Right kidney (tissue), 9 donors: Measurements from ENCODE around the gene DKK2.

Source experiments
- DNase-seq: peaks from one replicate; pipeline ENCODE4 v3.0.0-alpha.2; 2016
- long read RNA-seq, 8 donors: transcript quantifications; one replicate each; lab custom pipeline, GENCODE V29; 2026

Gene DKK2, protein sequence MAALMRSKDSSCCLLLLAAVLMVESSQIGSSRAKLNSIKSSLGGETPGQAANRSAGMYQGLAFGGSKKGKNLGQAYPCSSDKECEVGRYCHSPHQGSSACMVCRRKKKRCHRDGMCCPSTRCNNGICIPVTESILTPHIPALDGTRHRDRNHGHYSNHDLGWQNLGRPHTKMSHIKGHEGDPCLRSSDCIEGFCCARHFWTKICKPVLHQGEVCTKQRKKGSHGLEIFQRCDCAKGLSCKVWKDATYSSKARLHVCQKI
- long read RNA-seq, donor 1 = 0 reads
- long read RNA-seq, donor 2, partial matches to known transcripts = 0 of 1 reads
- long read RNA-seq, donor 2, other reads (novel, unspliced or antisense) = 0 of 1 reads
- long read RNA-seq, donor 3 = 0 reads
- long read RNA-seq, donor 4, partial matches to known transcripts = 0 of 1 reads
- long read RNA-seq, donor 4, other reads (novel, unspliced or antisense) = 0 of 1 reads
- long read RNA-seq, donor 5 = 0 reads
- long read RNA-seq, donor 6 = 0 reads
- long read RNA-seq, donor 7, partial matches to known transcripts = 0 of 1 reads
- long read RNA-seq, donor 7, other reads (novel, unspliced or antisense) = 0 of 1 reads
- long read RNA-seq, donor 8, partial matches to known transcripts = 0 of 3 reads
- long read RNA-seq, donor 8, other reads (novel, unspliced or antisense) = 0 of 3 reads

DNA sequence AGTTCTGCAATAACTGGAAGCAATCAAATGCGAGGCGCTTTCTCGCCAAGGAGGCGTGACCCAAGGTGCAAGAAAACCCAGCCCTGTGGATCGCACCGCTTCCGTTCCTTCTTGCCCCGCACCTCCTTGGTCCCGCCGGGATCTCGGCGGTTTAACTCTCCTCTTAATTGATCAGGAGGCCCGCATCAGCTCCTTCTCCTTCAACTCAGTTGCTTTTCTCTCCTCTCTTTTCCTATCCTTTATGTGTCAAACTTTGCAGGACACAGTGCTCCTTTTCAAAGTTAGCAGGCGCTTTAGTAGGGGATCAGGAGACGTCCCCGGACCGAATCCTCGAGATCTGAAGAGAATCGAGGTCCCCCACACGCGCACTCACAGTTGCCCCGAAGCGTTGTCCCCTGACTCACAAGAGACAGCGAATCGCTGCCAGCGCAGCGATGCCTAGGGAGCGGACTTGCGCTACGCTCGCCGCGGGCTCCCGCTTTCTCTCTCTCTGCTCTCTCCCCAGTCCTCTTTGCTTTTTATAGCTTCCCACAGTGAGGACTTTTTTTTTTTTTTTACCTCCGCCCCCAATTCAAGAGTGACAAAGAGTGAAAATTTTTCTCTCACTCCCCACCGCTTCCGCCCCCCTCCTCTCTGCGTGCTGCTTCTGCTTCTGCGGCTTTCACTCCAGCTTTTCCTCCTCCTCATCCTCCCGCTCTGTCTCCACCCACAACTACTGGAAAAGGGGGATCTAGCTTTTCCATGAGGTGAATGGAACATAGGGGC, at the start of gene DKK2:
DKK2 (minus strand) TSS at position 495 of the 765 bp plus-strand sequence. CDS start 722 bp downstream, outside the sequence.
- DNase-seq = peak; percentile 62

DNA sequence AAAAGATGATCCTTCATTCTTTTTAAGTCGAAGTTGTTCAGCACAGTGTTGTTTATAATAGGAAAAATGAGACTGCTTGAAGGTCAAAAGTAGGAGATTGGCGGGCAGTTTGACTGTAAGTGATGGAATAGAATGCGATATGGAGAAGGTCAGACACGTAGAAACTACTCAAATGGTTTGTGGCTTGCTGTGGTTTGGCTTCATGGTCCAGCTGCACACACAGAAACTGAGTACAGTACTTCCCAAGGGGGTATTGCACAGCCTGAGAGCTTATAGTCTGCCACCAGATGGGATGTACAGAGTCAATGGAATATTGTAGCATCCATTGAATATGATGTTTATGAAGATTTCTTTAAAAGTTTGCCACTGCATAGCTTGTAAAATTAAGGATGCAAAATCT, 41.1 kb upstream of the DKK2 start:
- DNase-seq = no peak

DNA sequence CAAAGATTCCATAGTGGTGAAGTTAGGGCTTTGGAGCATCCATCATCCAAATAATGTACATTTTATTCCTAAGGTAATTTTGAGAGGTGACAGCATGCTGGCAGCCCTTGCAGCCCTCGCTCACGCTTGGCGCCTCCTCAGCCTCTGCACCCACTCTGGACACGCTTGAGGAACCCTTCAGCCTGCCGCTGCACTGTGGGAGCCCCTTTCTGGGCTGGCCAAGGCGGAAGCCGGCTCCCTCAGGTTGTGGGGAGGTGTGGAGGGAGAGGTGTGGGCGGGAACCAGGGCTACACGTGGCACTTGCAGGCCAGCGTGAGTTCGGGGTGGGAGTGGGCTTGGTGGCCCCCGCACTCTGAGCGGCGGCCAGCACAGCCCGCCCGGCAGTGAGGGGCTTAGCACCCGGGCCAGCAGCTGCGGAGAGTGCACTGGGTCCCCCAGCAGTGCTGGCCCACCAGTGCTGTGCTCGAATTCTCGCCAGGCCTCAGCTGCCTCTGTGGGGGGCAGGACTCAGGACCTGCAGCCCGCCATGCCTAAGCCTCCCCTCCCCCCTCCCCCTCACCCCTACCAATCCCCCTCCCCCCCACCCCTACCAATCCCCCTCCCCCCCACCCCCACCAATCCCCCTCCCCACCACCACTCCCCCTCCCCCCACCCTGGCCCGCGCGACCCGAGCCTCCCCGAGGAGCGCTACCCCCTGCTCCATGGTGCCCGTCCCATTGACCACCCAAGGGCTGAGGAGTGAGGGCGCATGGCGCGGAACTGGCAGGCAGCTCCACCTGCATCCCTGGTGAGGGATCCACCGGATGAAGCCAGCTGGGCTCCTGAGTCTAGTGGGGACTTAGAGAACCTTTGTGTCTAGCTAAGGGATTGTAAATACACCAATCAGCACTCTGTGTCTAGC, 37.0 kb upstream of the DKK2 start:
- no peak for DNase-seq

DNA sequence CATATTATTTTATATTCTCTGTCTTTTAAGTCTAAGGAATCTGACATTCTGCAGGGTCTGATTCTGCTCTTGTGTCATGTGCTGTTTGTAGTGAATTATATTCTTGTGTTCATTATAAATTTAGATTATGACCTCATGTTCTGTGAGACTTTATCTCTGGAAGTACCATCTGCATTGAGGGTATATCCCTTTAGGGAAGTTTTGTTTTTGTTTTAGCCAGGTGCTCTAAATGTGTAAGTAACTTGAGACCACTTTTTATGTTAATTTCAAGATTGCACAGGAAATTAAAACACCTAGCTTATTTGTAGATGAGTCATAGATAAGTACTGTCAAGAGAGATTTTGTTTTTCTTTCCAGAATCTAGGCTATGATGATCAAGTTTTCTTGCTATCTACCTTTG, 35.0 kb upstream of the DKK2 start:
- no peak for DNase-seq

DNA sequence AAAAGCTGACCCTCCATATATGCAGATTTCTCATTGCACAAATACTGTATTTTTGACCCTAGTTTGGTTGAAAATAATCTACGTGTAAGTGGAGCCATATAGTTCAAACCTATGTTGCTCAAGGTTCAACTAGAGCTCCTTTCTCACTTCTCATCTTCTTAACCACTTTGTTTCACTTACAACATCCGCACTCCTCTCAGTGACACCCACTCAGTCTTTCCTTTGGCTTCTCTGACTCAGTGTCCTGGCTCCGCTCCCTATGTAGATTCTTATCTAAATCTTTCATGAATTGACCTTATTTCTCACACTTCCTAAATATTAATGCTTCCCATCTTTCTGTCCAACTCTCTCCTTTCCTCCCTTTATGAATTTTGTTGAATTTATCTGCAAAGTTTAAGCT, 32.9 kb upstream of the DKK2 start:
- DNase-seq = no peak

DNA sequence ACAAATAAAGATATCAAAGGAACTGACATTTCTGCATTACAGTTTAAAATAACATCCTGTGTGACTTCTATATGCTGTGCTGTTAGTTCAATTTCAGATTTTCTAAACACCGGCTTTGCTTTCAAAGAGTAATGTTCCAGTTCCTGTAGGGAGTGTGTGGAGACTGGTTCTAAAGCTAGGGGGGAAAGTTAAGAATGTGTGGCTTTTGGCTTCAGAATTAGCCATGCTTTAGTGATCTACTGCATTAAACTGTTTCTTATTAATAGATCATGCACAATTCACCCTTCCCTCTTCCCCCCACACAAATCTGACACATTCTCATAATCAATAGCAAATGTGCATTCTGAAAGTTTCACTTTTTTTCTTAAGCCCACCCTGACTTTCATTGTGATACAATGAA, 32.0 kb upstream of the DKK2 start:
- no peak for DNase-seq

DNA sequence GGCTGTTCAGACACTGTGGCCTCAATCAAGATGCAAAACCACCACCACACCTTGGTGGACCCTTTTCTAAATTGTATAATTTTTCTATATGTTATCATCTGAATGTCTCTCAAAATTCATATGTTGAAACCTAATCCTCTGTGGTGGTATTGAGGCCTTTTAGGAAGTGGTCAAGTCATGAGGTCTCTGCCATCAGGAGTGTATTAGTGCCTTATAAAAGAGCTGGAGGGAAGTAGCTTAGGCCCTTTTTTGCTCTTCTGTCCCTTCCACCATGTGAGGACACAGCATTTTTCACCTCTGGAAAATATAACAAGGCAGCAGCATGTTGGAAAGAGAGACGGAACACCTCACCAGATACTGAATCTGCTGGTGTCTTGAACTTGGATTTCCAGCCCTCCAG, 30.5 kb upstream of the DKK2 start:
- DNase-seq = no peak

DNA sequence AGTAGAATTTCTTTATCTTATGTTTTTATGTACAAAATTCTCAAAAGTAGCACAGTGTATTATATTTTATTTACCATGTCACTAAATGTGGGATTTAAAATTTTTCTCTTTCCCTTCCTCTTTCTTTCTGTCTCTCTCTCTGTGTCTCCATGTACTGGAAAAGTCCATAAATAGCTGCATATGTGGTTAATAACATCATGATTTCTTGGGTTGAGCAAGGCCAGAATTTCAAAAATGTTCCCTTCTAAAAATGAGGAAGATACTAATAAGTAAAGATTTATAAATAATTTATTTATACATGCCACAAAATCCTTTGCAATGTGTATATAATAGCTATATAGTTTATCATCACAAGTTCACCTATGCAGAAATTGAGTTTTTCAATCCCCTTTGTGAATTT, 29.1 kb upstream of the DKK2 start:
- DNase-seq = no peak

DNA sequence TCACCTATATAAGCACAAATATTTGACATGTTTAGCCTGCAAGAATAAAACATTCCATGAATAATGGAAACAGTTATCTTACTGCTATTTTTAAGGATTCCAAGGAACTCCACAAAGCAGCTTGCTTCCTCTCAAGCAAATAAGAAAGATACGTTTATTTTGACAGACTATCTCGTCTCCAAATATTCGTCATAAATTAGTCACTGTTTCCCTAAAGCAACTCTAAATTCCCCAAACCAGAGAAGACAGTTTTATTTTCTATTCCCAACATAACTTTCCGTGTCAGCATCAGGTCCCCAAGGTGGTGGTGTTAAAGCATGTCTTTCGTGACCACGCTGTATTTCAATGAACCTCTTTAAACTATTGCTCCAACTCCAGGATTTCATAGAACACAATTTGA, 24.3 kb upstream of the DKK2 start:
- DNase-seq = no peak

DNA sequence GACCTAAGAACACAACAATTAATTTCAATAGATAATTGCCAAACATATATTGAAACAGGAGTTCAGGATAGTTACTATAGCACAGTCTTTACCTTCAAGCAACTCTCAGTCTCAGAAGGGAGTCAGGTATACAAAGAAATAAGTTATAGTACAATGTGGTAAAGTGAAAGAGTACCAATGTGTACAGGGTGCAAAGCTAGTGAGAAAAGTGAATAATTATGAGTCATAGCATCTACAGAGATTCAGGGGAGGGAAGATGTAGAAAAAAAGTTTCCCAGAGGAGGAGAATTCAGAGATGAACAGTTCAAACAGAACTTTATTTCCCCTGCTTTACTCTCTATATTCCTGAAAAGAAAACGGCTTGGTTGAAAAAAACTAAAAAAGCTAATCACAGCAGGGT, 22.7 kb upstream of the DKK2 start:
- no peak for DNase-seq

DNA sequence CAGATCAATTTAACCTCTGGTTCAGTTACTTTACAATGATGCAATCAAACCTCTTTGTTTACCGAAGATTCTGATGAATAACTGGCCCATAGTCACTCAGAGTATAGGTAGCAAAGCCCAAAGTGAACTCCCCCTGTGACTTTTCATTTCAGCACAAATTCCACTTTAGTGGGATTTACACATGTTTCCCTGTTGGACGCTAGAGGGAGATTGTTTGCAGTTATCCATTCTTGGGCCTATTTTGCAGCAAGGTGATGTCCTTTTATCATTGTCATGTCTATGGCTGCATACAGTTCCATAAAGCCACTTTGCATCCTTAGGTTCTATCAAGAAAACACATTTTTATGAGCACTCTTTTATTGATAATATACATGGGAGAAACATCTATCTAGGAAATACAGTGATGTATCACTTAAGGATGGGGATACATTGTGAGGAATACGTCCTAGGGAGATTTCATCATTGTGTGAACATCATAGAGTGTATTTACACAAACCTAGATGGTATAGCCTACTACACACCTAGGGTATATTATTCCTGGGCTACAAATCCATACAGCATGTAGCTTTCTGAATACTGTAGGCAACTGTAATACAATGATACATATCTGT, 14.5 kb upstream of the DKK2 start:
- no peak for DNase-seq

DNA sequence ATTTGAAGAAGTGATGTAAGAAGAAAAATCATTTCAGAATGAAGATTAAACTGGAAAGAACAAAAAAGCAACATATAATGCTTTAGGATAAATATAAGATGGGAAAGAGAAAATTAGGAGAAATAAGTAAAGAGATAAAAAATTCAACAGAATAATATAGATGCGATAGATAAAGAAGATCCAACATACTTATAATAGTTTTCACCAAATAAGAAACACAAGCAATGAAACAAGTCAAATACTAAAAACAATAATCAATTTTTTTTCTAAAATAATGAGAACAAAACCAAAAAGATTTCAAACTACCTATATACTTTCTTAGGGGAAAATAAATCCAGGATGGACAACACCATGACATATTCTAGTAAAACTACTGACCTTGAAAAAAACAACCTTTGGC, 10.1 kb upstream of the DKK2 start:
- no peak for DNase-seq

DNA sequence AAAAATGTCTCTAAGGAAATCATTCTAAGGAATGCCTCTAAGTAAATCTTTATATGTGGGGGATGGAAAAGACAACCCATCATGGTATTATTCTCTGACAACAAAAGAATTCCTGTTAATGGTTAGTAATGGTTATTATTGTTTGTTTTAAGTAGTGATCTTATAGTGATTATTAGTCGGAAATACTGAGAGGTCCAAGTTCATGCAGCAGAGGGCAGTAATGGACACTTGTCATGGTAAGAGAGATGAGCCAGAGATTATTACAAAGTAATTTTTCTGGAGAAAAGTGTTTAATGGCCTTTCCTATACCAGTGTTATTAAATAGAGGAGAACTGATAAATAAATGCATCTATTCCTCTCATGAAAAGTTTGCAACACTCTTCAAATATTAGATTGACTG, 8.1 kb upstream of the DKK2 start:
- DNase-seq = no peak

DNA sequence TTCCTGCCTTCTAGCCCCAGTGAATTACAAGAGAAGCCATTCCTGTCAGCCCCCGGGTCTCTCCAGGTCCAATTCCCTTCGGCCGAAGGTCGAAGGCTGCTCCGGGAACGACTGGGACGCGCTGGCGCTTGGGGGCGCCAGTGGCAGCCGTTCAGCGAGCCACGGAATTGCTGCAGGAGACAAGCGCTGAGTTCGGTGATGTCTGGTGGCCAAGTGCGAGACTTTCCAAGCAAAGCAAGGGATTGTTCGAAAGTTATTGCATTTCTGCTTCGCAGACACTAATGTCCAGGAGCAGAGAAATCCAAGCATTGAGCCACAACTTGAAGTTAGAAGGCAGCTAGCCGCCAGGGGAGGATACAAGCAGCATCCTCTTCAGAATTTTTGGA, 1.1 kb upstream of the DKK2 start:
- peak; percentile 58 for DNase-seq

DNA sequence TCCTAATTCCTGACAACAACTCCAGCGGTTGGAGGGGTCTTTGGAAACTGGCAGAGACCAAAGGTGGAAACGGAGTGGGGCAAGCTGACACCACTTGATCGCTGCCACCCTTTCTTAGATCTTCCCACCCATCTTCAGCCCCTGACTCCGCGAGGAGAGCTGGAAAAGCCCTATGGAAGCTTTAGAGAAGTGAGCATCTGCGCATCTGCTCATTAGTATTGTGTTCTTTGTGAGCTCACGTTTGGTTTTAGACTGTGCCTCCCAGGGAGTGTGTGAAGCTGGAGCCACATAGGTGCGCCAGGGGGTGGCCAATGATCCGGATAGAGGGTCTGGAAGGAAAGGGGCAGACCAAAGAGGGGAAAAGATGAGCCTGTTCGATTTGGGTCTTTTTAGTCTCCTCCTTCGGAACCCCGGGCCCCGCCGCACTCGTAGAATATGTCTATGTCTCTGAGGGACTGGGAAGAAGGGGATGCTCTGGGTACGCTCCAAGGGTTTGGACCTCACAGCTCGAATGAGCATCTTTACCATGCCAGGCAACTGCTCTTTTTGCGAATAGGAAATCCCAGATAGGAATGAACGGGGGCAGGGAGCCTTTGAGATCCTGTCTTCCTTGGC, 578 bp upstream of the DKK2 start:
- DNase-seq = no peak

DNA sequence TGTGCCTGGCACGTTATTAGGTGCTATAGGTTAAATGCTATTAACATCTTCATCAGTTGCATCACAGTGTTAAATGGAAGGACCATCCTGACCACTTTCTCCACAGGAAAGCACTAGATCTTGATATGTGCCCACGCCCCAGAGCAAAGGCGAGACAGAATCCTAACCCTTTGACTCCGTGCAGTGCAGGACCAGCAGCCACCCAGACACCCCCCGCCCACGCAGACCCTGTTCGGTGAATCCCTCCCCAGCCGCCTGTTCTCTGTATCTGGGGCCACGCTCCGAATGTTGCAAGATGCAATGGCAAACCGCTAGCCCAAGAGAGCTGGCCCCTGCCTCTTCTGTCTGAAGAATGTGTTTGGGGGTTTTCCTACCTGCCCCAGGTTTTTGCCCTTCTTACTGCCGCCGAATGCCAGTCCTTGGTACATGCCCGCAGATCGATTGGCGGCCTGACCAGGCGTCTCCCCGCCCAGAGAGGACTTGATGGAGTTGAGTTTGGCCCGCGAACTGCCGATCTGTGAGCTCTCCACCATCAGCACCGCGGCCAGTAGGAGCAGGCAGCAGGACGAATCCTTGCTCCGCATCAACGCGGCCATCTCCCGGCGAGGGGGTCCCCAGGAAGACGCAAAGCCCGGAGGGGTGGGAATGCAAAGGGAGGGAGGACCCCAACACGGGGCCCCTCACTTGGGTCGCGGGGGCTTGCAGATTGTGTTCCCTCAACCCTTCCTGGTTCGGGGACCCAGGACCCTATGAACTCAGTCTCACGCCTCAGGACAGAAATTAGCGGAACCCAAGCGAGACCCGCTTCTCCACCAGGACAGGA, 906 bp downstream of the DKK2 start:
- DNase-seq = peak; percentile 53

DNA sequence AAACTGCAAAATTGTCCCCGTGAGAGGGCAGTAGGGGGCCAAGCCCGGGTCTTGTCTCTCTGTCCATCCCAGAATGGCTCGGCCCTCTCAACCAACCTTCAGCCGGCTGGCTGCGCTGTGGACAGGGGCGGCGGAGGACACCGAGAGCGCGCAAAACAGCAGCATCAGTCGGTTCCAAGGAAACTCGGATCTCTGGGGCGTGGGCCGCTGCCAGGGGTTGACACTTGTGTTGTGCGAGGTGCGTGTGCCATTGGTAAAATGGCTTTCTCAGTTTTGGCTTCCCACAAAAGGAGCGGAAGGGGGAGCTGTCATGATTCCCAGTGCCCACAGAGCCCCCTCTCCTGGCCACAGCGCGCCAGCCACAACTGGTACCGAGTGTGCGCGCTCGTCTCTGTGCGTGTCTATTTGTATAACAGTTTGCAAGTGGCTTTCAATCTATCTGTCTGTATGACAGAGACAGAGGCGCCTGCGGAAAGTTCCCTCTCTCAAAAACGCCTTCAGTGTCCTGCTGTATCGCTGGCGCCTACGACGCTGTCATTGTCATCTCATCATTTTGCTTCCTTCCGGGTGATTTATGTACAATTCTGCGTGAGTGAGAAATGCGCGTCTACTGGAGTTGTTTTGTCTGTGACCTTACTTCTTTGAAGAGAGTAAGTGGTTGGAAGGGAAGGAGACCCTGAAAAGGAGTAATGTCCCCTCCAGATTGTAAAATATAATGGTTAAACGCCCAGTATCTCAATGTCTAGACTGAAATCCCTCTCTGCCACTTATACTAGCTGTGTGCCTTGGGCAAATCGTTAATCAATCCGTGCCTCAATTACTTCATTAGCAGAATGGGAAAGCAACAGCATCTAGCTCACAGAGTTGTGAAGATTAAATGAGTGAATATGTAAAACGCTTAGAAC, 1.8 kb downstream of the DKK2 start:
- peak; percentile 73 for DNase-seq

DNA sequence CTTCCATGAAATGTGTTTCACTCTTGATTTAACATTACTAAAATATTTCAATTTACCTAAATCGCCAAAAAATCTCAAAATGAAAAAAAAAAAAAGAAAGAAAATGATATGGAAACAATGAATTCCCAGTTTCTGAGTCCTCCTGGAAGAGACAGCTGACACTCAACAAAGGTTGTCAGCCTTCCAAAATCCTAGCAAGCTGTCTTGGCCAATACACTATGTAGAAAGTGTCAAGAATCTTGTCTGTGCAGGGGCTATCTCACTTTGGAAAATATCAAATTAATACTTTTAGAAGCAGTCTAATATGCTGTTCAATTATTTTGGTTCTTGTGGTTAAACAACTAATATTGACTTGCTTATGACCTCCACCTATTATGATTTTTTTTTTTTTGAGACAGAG, 8.7 kb downstream of the DKK2 start:
- no peak for DNase-seq

DNA sequence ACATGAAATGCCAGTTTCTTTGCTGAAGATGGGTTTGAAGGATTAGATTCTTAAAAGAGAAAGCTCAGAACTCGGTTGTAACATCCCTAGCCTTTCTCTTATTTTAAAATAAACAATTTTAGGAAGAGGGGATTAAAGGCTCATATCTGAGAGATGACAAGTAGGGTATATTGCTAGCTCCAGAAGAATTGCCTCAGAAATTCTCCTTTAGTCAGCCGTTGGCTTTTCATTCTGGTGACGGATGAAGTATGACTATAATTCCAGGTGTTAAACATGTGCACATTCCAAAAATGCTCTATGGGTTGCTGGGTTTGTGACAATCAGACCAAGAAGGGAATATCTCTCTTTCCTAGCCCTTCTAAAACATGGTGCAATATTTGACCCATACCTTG, 17.8 kb downstream of the DKK2 start:
- no peak for DNase-seq
